GM23338 (cell line): ENCODE results near the gene MINDY4. TPM values are rescaled to one million over a fixed set of nuclear protein-coding genes. Genes with fewer than 3 reads are reported as not detected.

Experiments
- ATAC-seq: fragments of 200-7000 bp; cut with Tn5 transposase; 3 replicates; pipeline ENCODE4 v1.9.1; 2020
- DNase-seq: peaks from one replicate; pipeline ENCODE4 v3.0.0-alpha.2; 2015; ENCODE audit warnings: low spot score
- H2AFZ ChIP-seq: fragments of 200-600 bp; sonication (generic); 2 replicates; pipeline ENCODE4 v1.8.0; 2016; ENCODE audit warnings: antibody characterized with exemption, mild to moderate bottlenecking, moderate library complexity
- H3F3A ChIP-seq: fragments of 200-600 bp; sonication (generic); replicated peaks from 2 replicates; pipeline ENCODE4 v1.8.0; 2017; ENCODE audit warnings: antibody characterized with exemption, mixed run types, low read depth
- H3K27ac ChIP-seq: fragments of 200-600 bp; sonication (generic); 2 replicates; pipeline ENCODE4 v1.6.1; 2016; ENCODE audit warnings: low read depth
- H3K27me3 ChIP-seq: fragments of 200-600 bp; sonication (generic); 2 replicates; pipeline ENCODE4 v1.8.0; 2016; ENCODE audit warnings: mild to moderate bottlenecking, mixed run types, moderate library complexity; ENCODE audit not compliant: insufficient read depth
- H3K36me3 ChIP-seq: fragments of 200-600 bp; sonication (generic); 2 replicates; pipeline ENCODE4 v1.8.0; 2016; ENCODE audit warnings: mild to moderate bottlenecking; ENCODE audit not compliant: insufficient read depth
- H3K4me1 ChIP-seq: fragments of 200-600 bp; sonication (generic); 2 replicates; pipeline ENCODE4 v1.8.0; 2016; ENCODE audit warnings: mild to moderate bottlenecking, moderate library complexity; ENCODE audit not compliant: insufficient read depth
- H3K4me2 ChIP-seq: fragments of 200-600 bp; sonication (generic); 2 replicates; pipeline ENCODE4 v1.7.1; 2017; ENCODE audit warnings: mixed run types
- H3K4me3 ChIP-seq: fragments of 200-600 bp; sonication (generic); 2 replicates; pipeline ENCODE4 v1.6.1; 2016; ENCODE audit warnings: mixed run types
- H3K79me2 ChIP-seq: fragments of 200-600 bp; sonication (generic); replicated peaks from 2 replicates; pipeline ENCODE4 v1.8.0; 2017; ENCODE audit warnings: mild to moderate bottlenecking; ENCODE audit not compliant: insufficient read depth
- H3K9me2 ChIP-seq: fragments of 200-600 bp; sonication (generic); 2 replicates; pipeline ENCODE4 v1.8.0; 2017; ENCODE audit not compliant: insufficient read depth
- H4K20me1 ChIP-seq: fragments of 200-600 bp; sonication (generic); replicated peaks from 2 replicates; pipeline ENCODE4 v1.8.0; 2017; ENCODE audit warnings: mild to moderate bottlenecking; ENCODE audit not compliant: insufficient read depth
- H3K27ac Mint-ChIP-seq: 2 replicates; pipeline ENCODE4 v1.8.0; 2020; ENCODE audit warnings: inconsistent platforms, mild to moderate bottlenecking, moderate library complexity, mixed read lengths
- H3K27me3 Mint-ChIP-seq: 3 replicates; pipeline ENCODE4 v1.8.0; 2022; ENCODE audit warnings: low read depth, mild to moderate bottlenecking, moderate library complexity, mixed read lengths, inconsistent platforms; ENCODE audit not compliant: insufficient read depth, poor library complexity
- H3K36me3 Mint-ChIP-seq: 3 replicates; pipeline ENCODE4 v1.8.0; 2021; ENCODE audit warnings: low read depth, mild to moderate bottlenecking, inconsistent platforms, moderate library complexity, mixed read lengths
- H3K4me1 Mint-ChIP-seq: 3 replicates; pipeline ENCODE4 v1.8.0; 2020; ENCODE audit warnings: mild to moderate bottlenecking, inconsistent platforms, mixed read lengths
- H3K4me3 Mint-ChIP-seq: 3 replicates; pipeline ENCODE4 v1.8.0; 2021; ENCODE audit warnings: moderate library complexity, mild to moderate bottlenecking, inconsistent platforms, mixed read lengths
- H3K9me3 Mint-ChIP-seq: 3 replicates; pipeline ENCODE4 v1.8.0; 2020; ENCODE audit warnings: moderate library complexity, mild to moderate bottlenecking, inconsistent platforms, mixed read lengths
- CREB1 ChIP-seq: fragments of 250-450 bp; sonication (Bioruptor Pico); IDR thresholded peaks from 2 replicates; pipeline ENCODE4 v1.5.0; 2020; ENCODE audit warnings: low read depth, mild to moderate bottlenecking, moderate library complexity
- EZH2 ChIP-seq: fragments of 200-600 bp; sonication (generic); IDR thresholded peaks from one replicate; pipeline ENCODE4 v1.8.0; 2017; ENCODE audit warnings: antibody characterized with exemption, mild to moderate bottlenecking, low read depth; ENCODE audit not compliant: unreplicated experiment
- EZH2phosphoT487 ChIP-seq: fragments of 200-600 bp; sonication (generic); IDR thresholded peaks from one replicate; pipeline ENCODE4 v1.8.1; 2018; ENCODE audit warnings: antibody characterized with exemption; ENCODE audit not compliant: unreplicated experiment
- JUNB ChIP-seq: IDR thresholded peaks from one replicate; pipeline ENCODE4 v1.6.1; 2016; ENCODE audit warnings: antibody characterized with exemption; ENCODE audit not compliant: unreplicated experiment
- NANOG ChIP-seq: IDR thresholded peaks from 2 replicates; pipeline ENCODE4 v1.6.1; 2016; ENCODE audit warnings: antibody characterized with exemption, borderline replicate concordance
- POLR2AphosphoS5 ChIP-seq: IDR thresholded peaks from 2 replicates; pipeline ENCODE4 v1.6.1; 2016; ENCODE audit warnings: antibody characterized with exemption, low read depth
- STAT1 ChIP-seq: IDR thresholded peaks from one replicate; pipeline ENCODE4 v1.6.1; 2016; ENCODE audit warnings: antibody characterized with exemption; ENCODE audit not compliant: unreplicated experiment
- ZNF114 ChIP-seq: fragments of 250-450 bp; sonication (Bioruptor Pico); IDR thresholded peaks from 2 replicates; pipeline ENCODE4 v1.5.0; 2020; ENCODE audit warnings: mild to moderate bottlenecking, moderate library complexity
- ZNF331 ChIP-seq: fragments of 250-450 bp; sonication (Bioruptor Pico); IDR thresholded peaks from 2 replicates; pipeline ENCODE4 v1.5.0; 2020; ENCODE audit warnings: low read depth, mild to moderate bottlenecking, moderate library complexity
- polyA plus RNA-seq: library from polyadenylated mRNA; unstranded; fragments of >200 nt; fragmentation: Nextera tagmentation; extraction: Ambion mirVana; gene quantifications from 2 replicates; pipeline ENCODE4 v1.2.1, GENCODE V29; 2016
- total RNA-seq: library from RNA; depleted of rRNA; stranded (reverse); fragments of >200 nt; shearing (Covaris generic); gene quantifications from 2 replicates; pipeline ENCODE4 v1.2.3, GENCODE V29; 2014
- TF ChIP-seq, protein P1 (sequence below), 2 experiments: fragments of 200-600 bp in 1 of 2; sonication (generic) in 1 of 2; conservative IDR thresholded peaks; 2 replicates each; pipeline versions ENCODE4 v1.5.1 to v1.6.1; 2016 to 2017; ENCODE audit warnings: antibody characterized with exemption in 2 of 2, low read depth in 2 of 2, mild to moderate bottlenecking in 2 of 2, moderate library complexity in 1 of 2
- TF ChIP-seq, protein P2 (sequence below): IDR thresholded peaks from one replicate; pipeline ENCODE4 v1.6.1; 2018; ENCODE audit warnings: antibody characterized with exemption; ENCODE audit not compliant: unreplicated experiment
- TF ChIP-seq, protein P3 (sequence below): IDR thresholded peaks from 2 replicates; pipeline ENCODE4 v1.6.1; 2016; ENCODE audit warnings: antibody characterized with exemption
- TF ChIP-seq, protein P4 (sequence below): fragments of 250-450 bp; sonication (Bioruptor Pico); IDR thresholded peaks from 2 replicates; pipeline ENCODE4 v1.5.0; 2020; ENCODE audit warnings: mild to moderate bottlenecking, moderate library complexity

The MINDY4 gene
- total and polyA plus RNA-seq, 2 experiments from 2014 or later, result 1.7 to 4.4 TPM

DNA sequence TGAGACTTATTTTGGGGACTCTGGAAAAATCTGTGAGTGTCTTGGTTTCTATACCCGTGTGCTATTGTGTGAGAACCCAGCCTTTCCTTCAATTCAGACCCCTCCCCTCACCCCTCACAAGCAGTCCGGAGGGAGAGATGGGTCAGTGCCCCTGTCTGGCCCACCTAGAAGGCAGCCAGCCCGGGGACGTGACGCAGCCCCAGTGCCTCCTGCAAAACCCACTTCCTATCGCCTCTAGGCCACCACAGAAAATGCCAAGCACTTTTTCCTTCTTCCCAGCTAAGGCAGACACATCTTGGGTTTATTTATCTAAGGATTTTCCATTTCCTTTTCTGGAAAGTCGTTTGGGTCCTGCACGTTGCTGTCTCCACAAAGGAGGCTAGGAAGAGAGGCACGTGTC is 128.8 kb downstream of the MINDY4 start:
- ATAC-seq, result no peak
- no peaks in the 10 kb centered on the region for H3K79me2 ChIP-seq
- no peak overlapping the region for H3K27ac Mint-ChIP-seq
- no peak overlapping the region for H3K27ac ChIP-seq
- H3K4me3 ChIP-seq, result no peak overlapping the region
- H3K36me3 Mint-ChIP-seq, result no peaks in the 10 kb centered on the region
- H3K9me2 ChIP-seq, result no peaks in the 10 kb centered on the region
- H3K4me1 ChIP-seq, result no peaks in the 10 kb centered on the region
- no peak for DNase-seq
- H3K27me3 Mint-ChIP-seq, result peaks cover 5% of the 10 kb centered on the region
- H3K4me1 Mint-ChIP-seq, result peaks cover 10% of the 10 kb centered on the region
- H2AFZ ChIP-seq, result no peak overlapping the region
- no peaks in the 10 kb centered on the region for H3K27me3 ChIP-seq
- no peaks in the 10 kb centered on the region; the same call in 2 of the 3 replicates for H3K9me3 Mint-ChIP-seq
- no peak overlapping the region for H3K4me2 ChIP-seq
- H3K36me3 ChIP-seq, result no peaks in the 10 kb centered on the region
- H4K20me1 ChIP-seq, result no peaks in the 10 kb centered on the region
- H3F3A ChIP-seq, result no peaks in the 10 kb centered on the region
- TF ChIP-seq, protein P1, sequence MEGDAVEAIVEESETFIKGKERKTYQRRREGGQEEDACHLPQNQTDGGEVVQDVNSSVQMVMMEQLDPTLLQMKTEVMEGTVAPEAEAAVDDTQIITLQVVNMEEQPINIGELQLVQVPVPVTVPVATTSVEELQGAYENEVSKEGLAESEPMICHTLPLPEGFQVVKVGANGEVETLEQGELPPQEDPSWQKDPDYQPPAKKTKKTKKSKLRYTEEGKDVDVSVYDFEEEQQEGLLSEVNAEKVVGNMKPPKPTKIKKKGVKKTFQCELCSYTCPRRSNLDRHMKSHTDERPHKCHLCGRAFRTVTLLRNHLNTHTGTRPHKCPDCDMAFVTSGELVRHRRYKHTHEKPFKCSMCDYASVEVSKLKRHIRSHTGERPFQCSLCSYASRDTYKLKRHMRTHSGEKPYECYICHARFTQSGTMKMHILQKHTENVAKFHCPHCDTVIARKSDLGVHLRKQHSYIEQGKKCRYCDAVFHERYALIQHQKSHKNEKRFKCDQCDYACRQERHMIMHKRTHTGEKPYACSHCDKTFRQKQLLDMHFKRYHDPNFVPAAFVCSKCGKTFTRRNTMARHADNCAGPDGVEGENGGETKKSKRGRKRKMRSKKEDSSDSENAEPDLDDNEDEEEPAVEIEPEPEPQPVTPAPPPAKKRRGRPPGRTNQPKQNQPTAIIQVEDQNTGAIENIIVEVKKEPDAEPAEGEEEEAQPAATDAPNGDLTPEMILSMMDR (conservative IDR thresholded peaks at IDR 0.05; ENCODE audit: low read depth in 2 of 2), result no peak
- TF ChIP-seq, protein P2, sequence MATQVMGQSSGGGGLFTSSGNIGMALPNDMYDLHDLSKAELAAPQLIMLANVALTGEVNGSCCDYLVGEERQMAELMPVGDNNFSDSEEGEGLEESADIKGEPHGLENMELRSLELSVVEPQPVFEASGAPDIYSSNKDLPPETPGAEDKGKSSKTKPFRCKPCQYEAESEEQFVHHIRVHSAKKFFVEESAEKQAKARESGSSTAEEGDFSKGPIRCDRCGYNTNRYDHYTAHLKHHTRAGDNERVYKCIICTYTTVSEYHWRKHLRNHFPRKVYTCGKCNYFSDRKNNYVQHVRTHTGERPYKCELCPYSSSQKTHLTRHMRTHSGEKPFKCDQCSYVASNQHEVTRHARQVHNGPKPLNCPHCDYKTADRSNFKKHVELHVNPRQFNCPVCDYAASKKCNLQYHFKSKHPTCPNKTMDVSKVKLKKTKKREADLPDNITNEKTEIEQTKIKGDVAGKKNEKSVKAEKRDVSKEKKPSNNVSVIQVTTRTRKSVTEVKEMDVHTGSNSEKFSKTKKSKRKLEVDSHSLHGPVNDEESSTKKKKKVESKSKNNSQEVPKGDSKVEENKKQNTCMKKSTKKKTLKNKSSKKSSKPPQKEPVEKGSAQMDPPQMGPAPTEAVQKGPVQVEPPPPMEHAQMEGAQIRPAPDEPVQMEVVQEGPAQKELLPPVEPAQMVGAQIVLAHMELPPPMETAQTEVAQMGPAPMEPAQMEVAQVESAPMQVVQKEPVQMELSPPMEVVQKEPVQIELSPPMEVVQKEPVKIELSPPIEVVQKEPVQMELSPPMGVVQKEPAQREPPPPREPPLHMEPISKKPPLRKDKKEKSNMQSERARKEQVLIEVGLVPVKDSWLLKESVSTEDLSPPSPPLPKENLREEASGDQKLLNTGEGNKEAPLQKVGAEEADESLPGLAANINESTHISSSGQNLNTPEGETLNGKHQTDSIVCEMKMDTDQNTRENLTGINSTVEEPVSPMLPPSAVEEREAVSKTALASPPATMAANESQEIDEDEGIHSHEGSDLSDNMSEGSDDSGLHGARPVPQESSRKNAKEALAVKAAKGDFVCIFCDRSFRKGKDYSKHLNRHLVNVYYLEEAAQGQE, result no peak
- no peak for TF ChIP-seq EZH2phosphoT487
- no peak for TF ChIP-seq ZNF331 (CRISPR knock-in tag)
- no peak for TF ChIP-seq POLR2AphosphoS5
- TF ChIP-seq, protein P3, sequence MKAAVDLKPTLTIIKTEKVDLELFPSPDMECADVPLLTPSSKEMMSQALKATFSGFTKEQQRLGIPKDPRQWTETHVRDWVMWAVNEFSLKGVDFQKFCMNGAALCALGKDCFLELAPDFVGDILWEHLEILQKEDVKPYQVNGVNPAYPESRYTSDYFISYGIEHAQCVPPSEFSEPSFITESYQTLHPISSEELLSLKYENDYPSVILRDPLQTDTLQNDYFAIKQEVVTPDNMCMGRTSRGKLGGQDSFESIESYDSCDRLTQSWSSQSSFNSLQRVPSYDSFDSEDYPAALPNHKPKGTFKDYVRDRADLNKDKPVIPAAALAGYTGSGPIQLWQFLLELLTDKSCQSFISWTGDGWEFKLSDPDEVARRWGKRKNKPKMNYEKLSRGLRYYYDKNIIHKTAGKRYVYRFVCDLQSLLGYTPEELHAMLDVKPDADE, result no peak
- TF ChIP-seq, protein P4, sequence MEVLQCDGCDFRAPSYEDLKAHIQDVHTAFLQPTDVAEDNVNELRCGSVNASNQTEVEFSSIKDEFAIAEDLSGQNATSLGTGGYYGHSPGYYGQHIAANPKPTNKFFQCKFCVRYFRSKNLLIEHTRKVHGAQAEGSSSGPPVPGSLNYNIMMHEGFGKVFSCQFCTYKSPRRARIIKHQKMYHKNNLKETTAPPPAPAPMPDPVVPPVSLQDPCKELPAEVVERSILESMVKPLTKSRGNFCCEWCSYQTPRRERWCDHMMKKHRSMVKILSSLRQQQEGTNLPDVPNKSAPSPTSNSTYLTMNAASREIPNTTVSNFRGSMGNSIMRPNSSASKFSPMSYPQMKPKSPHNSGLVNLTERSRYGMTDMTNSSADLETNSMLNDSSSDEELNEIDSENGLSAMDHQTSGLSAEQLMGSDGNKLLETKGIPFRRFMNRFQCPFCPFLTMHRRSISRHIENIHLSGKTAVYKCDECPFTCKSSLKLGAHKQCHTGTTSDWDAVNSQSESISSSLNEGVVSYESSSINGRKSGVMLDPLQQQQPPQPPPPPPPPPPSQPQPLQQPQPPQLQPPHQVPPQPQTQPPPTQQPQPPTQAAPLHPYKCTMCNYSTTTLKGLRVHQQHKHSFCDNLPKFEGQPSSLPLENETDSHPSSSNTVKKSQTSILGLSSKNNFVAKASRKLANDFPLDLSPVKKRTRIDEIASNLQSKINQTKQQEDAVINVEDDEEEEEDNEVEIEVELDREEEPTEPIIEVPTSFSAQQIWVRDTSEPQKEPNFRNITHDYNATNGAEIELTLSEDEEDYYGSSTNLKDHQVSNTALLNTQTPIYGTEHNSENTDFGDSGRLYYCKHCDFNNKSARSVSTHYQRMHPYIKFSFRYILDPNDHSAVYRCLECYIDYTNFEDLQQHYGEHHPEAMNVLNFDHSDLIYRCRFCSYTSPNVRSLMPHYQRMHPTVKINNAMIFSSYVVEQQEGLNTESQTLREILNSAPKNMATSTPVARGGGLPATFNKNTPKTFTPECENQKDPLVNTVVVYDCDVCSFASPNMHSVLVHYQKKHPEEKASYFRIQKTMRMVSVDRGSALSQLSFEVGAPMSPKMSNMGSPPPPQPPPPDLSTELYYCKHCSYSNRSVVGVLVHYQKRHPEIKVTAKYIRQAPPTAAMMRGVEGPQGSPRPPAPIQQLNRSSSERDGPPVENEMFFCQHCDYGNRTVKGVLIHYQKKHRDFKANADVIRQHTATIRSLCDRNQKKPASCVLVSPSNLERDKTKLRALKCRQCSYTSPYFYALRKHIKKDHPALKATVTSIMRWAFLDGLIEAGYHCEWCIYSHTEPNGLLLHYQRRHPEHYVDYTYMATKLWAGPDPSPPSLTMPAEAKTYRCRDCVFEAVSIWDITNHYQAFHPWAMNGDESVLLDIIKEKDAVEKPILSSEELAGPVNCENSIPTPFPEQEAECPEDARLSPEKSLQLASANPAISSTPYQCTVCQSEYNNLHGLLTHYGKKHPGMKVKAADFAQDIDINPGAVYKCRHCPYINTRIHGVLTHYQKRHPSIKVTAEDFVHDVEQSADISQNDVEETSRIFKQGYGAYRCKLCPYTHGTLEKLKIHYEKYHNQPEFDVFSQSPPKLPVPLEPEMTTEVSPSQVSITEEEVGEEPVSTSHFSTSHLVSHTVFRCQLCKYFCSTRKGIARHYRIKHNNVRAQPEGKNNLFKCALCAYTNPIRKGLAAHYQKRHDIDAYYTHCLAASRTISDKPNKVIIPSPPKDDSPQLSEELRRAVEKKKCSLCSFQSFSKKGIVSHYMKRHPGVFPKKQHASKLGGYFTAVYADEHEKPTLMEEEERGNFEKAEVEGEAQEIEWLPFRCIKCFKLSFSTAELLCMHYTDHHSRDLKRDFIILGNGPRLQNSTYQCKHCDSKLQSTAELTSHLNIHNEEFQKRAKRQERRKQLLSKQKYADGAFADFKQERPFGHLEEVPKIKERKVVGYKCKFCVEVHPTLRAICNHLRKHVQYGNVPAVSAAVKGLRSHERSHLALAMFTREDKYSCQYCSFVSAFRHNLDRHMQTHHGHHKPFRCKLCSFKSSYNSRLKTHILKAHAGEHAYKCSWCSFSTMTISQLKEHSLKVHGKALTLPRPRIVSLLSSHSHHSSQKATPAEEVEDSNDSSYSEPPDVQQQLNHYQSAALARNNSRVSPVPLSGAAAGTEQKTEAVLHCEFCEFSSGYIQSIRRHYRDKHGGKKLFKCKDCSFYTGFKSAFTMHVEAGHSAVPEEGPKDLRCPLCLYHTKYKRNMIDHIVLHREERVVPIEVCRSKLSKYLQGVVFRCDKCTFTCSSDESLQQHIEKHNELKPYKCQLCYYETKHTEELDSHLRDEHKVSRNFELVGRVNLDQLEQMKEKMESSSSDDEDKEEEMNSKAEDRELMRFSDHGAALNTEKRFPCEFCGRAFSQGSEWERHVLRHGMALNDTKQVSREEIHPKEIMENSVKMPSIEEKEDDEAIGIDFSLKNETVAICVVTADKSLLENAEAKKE, result no peak
- TF ChIP-seq ZNF114 (CRISPR knock-in tag), result no peak
- no peak for TF ChIP-seq NANOG
- no peak for TF ChIP-seq STAT1
- no peak for TF ChIP-seq EZH2
- no peak for TF ChIP-seq CREB1 (CRISPR knock-in tag)
- no peak for TF ChIP-seq JUNB
- no peak overlapping the region for H3K4me3 Mint-ChIP-seq
